ENCODE measurements around the gene FFAR1. TPM values are rescaled to one million over a fixed set of nuclear protein-coding genes. Genes with fewer than 3 reads are reported as not detected.

Gene FFAR1
- total and polyA plus RNA-seq, 10 donors = 0.16 to 0.52 (median 0.26) TPM; not detected in 3

GRCh38 chr19:35340431-35340830 is 7.3 kb upstream of the FFAR1 start:
- intact Hi-C loops (cut with DNase I; ENCODE audit: low total_unique reads) = no loop called here
- 77 to 91% (median 89%) methylated on average over 6 to 11 of the region's 11 CpGs for WGBS, 5 donors
- peaks cover 0 to 93% (median 7%) of the 10 kb centered on the region in 6 donors for H3K36me3 ChIP-seq

GRCh38 chr19:35341006-35341405 is 6.7 kb upstream of the FFAR1 start:
- Histone ChIP-seq H3K27me3 (replicated peaks in 1 of 7) (peaks cover 0 to 7% (median 0%) of the 10 kb centered on the region in 7 donors), H3K27ac (no peak overlapping the region), H3K4me3 (no peak overlapping the region), H3K36me3 (peaks cover 0 to 94% (median 4%) of the 10 kb centered on the region in 6 donors), H3K4me1 (peaks cover 1 to 99% (median 42%) of the 10 kb centered on the region in 6 donors), H3K9me3 (no peaks in the 10 kb centered on the region)
- TF ChIP-seq POLR2AphosphoS5 (IDR thresholded peaks at IDR 0.05) (no peak), POLR2A (IDR thresholded peaks at IDR 0.05) (no peak), CTCF (IDR thresholded peaks at IDR 0.05 in 8 of 11, conservative IDR thresholded peaks at IDR 0.05 in 3 of 11) (no peak)
- 87 to 92% (median 92%) methylated on average over 16 of the region's 16 CpGs for WGBS, 5 donors
- peak; percentile 68 for DNase-seq
- intact Hi-C loops (cut with DNase I; ENCODE audit: low total_unique reads) = no loop called here

More at GRCh38 chr19:35340431-35340830, 7.3 kb upstream of the FFAR1 start:
- DNase-seq = peak; percentile 66
- H3K4me1 ChIP-seq = peaks cover 3 to 99% (median 40%) of the 10 kb centered on the region in 6 donors
- no peak overlapping the region for H3K4me3 ChIP-seq
- H3K27ac ChIP-seq = no peak overlapping the region
- H3K9me3 ChIP-seq = no peaks in the 10 kb centered on the region
- TF ChIP-seq POLR2AphosphoS5 (IDR thresholded peaks at IDR 0.05) = peak in 1 of 3 donors; percentile 47
- no peak for TF ChIP-seq POLR2A (IDR thresholded peaks at IDR 0.05)
- peaks cover 0 to 1% (median 0%) of the 10 kb centered on the region in 7 donors for H3K27me3 ChIP-seq (replicated peaks in 1 of 7)

GRCh38 chr19:35341565-35342225 is 6.0 kb upstream of the FFAR1 start:
- DNase-seq = peak; percentile 71
- peaks cover 6 to 99% (median 42%) of the 10 kb centered on the region in 6 donors for H3K4me1 ChIP-seq
- H3K4me3 ChIP-seq = no peak overlapping the region
- H3K36me3 ChIP-seq = peaks cover 0 to 89% (median 4%) of the 10 kb centered on the region in 6 donors
- WGBS, 5 donors = 75 to 83% (median 83%) methylated on average over 8 to 14 of the region's 14 CpGs
- H3K27me3 ChIP-seq (replicated peaks in 1 of 7) = peaks cover 0 to 11% (median 0%) of the 10 kb centered on the region in 7 donors
- no peak overlapping the region for H3K27ac ChIP-seq
- intact Hi-C loops (cut with DNase I; ENCODE audit: low total_unique reads) = no loop called here
- no peaks in the 10 kb centered on the region for H3K9me3 ChIP-seq
- peak in 2 of 3 donors; percentile 21 to 68 for TF ChIP-seq POLR2AphosphoS5 (IDR thresholded peaks at IDR 0.05)
- TF ChIP-seq CTCF (IDR thresholded peaks at IDR 0.05 in 8 of 11, conservative IDR thresholded peaks at IDR 0.05 in 3 of 11) = no peak
- TF ChIP-seq POLR2A (IDR thresholded peaks at IDR 0.05) = no peak

- TF ChIP-seq CTCF (IDR thresholded peaks at IDR 0.05 in 8 of 11, conservative IDR thresholded peaks at IDR 0.05 in 3 of 11) (no peak), POLR2AphosphoS5 (IDR thresholded peaks at IDR 0.05) (no peak), POLR2A (IDR thresholded peaks at IDR 0.05) (no peak)
- Histone ChIP-seq H3K9me3 (no peaks in the 10 kb centered on the region), H3K27me3 (replicated peaks in 1 of 7) (peaks cover 0 to 11% (median 0%) of the 10 kb centered on the region in 7 donors), H3K4me1 (peaks cover 13 to 99% (median 42%) of the 10 kb centered on the region in 6 donors), H3K27ac (no peak overlapping the region), H3K4me3 (no peak overlapping the region), H3K36me3 (peaks cover 0 to 82% (median 4%) of the 10 kb centered on the region in 6 donors)
- 67 to 85% (median 78%) methylated on average over 5 of the region's 5 CpGs for WGBS, 5 donors
- peak; percentile 52 for DNase-seq
- intact Hi-C loops (cut with DNase I; ENCODE audit: low total_unique reads) = no loop called here
These were observed 5.3 kb upstream of the FFAR1 start for GRCh38 chr19:35342430-35342829.

Data from spleen (tissue), 11 donors.